Activated CD4-positive, alpha-beta T cell treated with anti-CD3 and anti-CD28 coated beads, Interleukin-2, amount 50 U/mL, for 1 hour (primary cell): Measurements from ENCODE around the gene LMTK3.

ENCODE experiments used
- DNase-seq: peaks from one replicate; pipeline ENCODE4 v3.0.0-alpha.2; 2020

The LMTK3 gene

DNA sequence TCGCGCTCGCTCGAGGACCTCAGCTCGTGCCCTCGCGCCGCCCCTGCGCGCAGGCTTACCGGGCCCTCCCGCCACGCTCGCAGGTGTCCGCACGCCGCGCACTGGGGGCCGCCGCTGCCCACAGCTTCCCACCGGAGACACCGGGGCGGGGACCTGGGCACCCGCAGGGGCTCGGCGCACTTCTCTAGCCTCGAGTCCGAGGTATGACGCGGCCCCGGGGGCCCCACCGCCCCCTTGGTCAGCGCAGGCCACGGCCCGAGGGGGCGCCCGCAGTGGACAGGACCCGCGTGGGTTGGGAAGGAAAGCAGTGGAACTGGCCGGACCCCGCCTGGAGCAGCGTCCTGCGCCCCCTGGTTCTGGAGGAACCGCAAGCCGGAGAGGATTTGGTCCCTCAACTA, 67.9 kb downstream of the LMTK3 start:
- DNase-seq, result no peak

DNA sequence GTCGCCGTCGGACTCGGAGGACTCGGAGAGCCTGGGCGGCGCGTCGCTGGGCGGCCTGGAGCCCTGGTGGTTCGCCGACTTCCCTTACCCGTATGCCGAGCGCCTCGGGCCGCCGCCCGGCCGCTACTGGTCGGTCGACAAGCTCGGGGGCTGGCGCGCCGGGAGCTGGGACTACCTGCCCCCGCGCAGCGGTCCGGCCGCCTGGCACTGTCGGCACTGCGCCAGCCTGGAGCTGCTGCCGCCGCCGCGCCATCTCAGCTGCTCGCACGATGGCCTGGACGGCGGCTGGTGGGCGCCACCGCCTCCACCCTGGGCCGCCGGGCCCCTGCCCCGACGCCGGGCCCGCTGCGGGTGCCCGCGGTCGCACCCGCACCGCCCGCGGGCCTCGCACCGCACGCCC, 68.4 kb downstream of the LMTK3 start:
- DNase-seq, result no peak

GRCh38 chr19:48442116-48443035, 69.3 kb downstream of the LMTK3 start:
- DNase-seq, result no peak

DNA sequence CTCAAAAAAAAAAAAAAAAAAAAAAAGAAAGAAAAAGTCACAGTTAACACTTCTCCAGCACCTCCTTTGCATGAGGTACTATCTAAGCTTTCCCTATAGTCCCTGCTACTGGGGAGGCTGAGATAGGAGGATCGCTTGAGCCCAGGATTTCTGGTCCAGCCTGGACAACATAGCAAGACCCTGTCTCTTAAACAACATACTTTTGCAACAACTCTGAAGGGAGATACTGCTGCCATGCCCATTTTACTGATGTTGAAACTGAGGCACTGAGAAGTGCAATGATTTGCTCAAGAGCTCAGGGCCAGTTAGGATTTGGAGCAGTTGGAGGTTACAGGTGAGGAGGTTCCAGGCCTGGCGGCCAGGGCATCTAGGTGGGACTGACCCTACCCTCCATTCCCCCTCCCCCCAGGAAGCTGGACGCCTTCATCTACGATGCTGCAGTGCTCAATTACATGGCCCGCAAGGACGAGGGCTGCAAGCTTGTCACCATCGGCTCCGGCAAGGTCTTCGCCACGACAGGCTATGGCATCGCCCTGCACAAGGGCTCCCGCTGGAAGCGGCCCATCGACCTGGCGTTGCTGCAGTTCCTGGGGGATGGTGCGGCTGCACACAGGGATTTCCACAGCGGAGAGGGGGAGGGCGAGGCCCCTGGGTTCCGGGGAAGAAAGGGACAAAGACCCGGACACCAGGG, 70.1 kb downstream of the LMTK3 start:
- DNase-seq, result no peak

- no peak for DNase-seq
Observed at GRCh38 chr19:48436586-48436985, 75.0 kb downstream of the LMTK3 start.
